Stomach (tissue), 4 donors: Measurements from ENCODE around the gene PHLDA1.

ENCODE experiments used
- POLR2A ChIP-seq, 4 donors: fragments of 450-650 bp; IDR thresholded peaks; one replicate each; pipeline ENCODE4 v1.6.1; 2016; ENCODE audit warnings: antibody characterized with exemption in 4 of 4, control low read depth in 2 of 4, mild to moderate bottlenecking in 1 of 4, moderate library complexity in 1 of 4
- TF ChIP-seq, protein P1 (sequence below), 7 experiments: fragments of 450-650 bp in 4 of 7; fragments of 200-600 bp in 3 of 7; sonication (generic) in 3 of 7; IDR thresholded peaks; one replicate each; pipeline ENCODE4 v1.5.1; 2016 to 2019; ENCODE audit warnings: antibody characterized with exemption in 7 of 7, control low read depth in 2 of 7, mild to moderate bottlenecking in 1 of 7

DNA sequence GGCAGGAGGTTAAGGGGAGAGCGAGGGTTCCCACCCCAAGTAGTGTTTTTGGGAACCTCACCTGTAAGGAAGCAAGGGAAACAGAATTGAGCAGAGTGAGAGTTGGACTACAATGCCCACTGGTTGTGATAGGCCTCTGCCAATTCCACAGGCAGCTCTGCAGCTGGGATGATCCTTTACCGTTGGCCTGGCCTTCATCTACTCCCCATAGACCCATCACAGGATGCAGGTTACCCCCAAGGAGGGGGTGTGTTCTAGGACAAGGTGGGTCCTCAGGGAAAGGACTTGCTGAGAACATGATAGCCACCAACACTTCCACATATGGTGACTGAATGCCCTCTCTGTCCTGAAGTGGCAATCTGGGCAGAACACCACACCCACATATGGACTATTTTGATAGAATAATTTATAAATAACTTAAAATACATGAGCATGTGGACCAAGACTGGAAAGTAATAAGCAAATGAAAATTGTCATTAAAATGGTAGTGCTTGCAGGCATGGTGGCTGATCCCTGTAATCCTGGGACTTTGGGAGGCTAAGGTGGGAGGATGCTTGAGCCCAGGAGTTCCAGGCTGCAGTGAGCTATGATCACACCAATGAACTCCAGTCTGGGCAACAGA, 8.4 kb downstream of the PHLDA1 start:
- TF ChIP-seq, protein P1, sequence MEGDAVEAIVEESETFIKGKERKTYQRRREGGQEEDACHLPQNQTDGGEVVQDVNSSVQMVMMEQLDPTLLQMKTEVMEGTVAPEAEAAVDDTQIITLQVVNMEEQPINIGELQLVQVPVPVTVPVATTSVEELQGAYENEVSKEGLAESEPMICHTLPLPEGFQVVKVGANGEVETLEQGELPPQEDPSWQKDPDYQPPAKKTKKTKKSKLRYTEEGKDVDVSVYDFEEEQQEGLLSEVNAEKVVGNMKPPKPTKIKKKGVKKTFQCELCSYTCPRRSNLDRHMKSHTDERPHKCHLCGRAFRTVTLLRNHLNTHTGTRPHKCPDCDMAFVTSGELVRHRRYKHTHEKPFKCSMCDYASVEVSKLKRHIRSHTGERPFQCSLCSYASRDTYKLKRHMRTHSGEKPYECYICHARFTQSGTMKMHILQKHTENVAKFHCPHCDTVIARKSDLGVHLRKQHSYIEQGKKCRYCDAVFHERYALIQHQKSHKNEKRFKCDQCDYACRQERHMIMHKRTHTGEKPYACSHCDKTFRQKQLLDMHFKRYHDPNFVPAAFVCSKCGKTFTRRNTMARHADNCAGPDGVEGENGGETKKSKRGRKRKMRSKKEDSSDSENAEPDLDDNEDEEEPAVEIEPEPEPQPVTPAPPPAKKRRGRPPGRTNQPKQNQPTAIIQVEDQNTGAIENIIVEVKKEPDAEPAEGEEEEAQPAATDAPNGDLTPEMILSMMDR (IDR thresholded peaks at IDR 0.05) = no peak
- TF ChIP-seq POLR2A (IDR thresholded peaks at IDR 0.05) = no peak
